Measurements from ENCODE around the gene QRICH1. TPM values are rescaled to one million over a fixed set of nuclear protein-coding genes. Genes with fewer than 3 reads are reported as not detected.
A peak's percentile ranks its signal among the peaks of the same experiment; 100 is the strongest.

QRICH1 gene
- total RNA-seq, 2 donors from 2014 or later, result 83.7 to 110 TPM

DNA sequence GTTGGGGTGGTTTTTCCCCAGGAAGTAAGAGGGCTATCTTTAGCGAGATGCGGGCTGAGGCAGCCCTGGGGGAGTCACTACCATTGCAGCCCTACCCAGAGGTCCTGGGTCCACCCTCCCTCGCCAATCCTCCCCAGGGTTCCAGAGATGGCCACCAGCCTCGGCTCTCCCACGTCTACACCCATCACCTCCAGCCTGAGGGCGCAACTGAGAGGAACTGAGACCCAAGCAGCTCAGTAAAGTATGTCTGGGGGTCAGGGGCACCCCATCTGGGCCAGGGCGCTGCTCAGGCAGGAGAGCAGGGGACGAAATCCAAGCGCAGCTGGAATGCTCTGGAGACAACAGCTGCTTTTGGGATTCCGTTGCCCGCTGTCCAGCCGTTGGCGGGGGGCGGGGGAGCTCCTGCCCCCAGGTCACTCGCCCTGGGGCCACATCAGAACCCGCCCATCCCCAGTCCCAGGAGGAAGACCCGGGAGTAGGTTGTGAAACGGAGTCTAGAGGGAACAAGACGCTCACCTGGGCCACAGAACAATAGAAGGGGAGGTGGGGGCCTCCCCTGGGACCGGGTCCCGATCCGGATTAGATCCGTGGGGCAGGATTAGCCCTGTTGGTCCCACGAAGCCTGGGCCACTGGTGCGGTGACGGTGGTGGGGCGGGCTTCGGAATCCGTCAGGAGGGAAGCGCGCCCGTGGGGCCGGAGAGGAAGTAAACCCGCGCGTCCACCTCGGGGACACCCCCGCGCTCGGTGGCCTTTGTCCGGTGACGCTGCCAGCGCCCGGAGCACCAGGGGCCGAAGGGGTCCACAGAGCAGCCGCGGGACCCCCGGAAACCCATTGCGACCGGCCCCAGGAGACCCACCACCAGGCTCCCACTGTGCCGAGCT, 73.3 kb downstream of the QRICH1 start:
- Histone ChIP-seq H3K36me3 (peaks cover 26% of the 10 kb centered on the region), H3K27ac (peak overlapping the region; percentile 99 to 100), H3K27me3 (replicated peaks; ENCODE audit: insufficient read depth) (no peaks in the 10 kb centered on the region), H3K4me3 (peak overlapping the region; percentile 92), H3K4me1 (ENCODE audit: control insufficient read depth in 1 of 2, low read depth in 2 of 2) (peaks cover 34 to 41% of the 10 kb centered on the region in 2 donors), H3K9me3 (no peaks in the 10 kb centered on the region)
- TF ChIP-seq, protein P1, sequence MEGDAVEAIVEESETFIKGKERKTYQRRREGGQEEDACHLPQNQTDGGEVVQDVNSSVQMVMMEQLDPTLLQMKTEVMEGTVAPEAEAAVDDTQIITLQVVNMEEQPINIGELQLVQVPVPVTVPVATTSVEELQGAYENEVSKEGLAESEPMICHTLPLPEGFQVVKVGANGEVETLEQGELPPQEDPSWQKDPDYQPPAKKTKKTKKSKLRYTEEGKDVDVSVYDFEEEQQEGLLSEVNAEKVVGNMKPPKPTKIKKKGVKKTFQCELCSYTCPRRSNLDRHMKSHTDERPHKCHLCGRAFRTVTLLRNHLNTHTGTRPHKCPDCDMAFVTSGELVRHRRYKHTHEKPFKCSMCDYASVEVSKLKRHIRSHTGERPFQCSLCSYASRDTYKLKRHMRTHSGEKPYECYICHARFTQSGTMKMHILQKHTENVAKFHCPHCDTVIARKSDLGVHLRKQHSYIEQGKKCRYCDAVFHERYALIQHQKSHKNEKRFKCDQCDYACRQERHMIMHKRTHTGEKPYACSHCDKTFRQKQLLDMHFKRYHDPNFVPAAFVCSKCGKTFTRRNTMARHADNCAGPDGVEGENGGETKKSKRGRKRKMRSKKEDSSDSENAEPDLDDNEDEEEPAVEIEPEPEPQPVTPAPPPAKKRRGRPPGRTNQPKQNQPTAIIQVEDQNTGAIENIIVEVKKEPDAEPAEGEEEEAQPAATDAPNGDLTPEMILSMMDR (IDR thresholded peaks at IDR 0.05), result no peak
- ATAC-seq (ENCODE audit: insufficient number of reproducible peaks, low FRiP score, low read depth) (no peak), DNase-seq (ENCODE audit: low spot score) (no peak)

DNA sequence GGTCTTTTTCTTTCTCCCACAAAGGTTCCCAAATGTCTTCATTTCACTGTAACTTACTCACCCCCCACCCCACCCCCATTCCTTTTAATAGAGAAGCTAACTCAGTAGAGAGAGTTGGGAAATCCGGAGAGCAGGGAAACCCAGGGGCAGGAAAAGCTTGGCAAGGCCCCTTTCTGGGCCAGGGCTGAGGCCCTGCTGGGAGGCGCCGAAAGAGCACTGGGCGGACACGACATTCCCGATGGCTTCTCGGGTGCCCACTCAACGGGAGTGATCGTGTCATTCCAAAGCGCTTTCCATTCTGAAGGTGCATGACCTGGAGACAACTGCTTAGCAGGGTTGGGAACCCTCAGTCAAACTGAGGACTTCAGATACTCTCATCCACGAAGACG, 73.9 kb downstream of the QRICH1 start:
- Histone ChIP-seq H3K4me3 (peak overlapping the region; percentile 92), H3K27me3 (replicated peaks; ENCODE audit: insufficient read depth) (no peaks in the 10 kb centered on the region), H3K27ac (peak overlapping the region in 1 of 2 donors; percentile 99), H3K36me3 (peaks cover 24% of the 10 kb centered on the region), H3K9me3 (no peaks in the 10 kb centered on the region), H3K4me1 (ENCODE audit: control insufficient read depth in 1 of 2, low read depth in 2 of 2) (peaks cover 34 to 41% of the 10 kb centered on the region in 2 donors)
- TF ChIP-seq, protein P1 (IDR thresholded peaks at IDR 0.05), result no peak
- DNase-seq (ENCODE audit: low spot score) (no peak), ATAC-seq (ENCODE audit: insufficient number of reproducible peaks, low FRiP score, low read depth) (no peak)

DNA sequence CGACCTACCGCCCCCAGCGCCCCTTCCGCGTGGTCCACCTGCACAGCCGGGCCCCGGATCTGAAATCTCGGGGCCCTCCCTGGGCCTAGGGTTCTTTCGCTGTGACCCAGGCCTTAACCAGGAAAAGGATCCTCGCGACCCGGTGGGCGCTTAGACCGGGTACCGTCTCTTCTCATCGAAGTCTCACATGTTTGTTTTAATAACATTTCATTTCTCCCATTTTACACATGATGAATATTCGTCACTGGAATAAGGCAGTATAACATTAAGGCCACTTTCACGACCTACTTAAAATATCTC, 75.2 kb downstream of the QRICH1 start:
- DNase-seq (ENCODE audit: low spot score) (no peak), ATAC-seq (ENCODE audit: insufficient number of reproducible peaks, low FRiP score, low read depth) (no peak)
- TF ChIP-seq, protein P1 (IDR thresholded peaks at IDR 0.05), result no peak
- Histone ChIP-seq H3K27ac (peak overlapping the region; percentile 73 to 76), H3K27me3 (replicated peaks; ENCODE audit: insufficient read depth) (no peaks in the 10 kb centered on the region), H3K4me3 (peak overlapping the region; percentile 85), H3K4me1 (ENCODE audit: control insufficient read depth in 1 of 2, low read depth in 2 of 2) (peaks cover 34 to 41% of the 10 kb centered on the region in 2 donors), H3K9me3 (no peaks in the 10 kb centered on the region), H3K36me3 (peaks cover 19% of the 10 kb centered on the region)

DNA sequence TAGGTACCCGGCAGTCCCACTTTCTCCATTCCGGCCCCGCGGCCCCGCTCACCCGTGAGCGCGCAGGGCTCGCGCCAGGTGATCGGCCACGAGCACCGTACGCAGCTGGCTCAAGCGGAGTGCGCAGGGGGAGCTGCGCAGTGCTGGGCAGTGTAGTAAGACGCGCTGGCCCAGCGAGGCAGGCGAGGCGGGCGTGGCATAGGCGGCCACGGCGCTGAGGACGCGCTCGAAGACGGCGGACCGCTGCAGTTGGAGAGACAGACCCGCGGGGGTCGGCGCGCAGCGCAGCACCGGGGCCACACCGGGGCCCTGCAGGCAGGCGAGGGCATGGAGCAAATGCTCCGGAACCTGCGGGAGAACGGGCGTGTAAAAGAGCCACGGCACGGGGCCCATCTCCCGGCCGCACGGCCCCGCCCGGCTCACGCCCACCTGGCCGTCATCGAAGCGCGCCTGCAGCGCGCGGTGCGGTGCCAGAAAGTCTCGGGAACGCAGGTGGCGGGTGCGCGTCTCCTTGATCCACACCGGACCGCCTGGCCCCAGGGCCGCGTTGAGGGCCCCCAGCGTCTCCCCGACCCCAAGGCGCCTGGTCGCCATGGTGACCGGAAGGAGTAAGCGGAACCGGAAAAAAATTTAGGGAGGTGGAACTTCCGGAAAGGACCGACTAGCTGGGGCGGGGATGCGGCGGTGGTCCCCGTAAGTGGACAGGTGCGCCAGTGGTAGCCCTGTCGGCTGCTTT, 75.7 kb downstream of the QRICH1 start, which contains the start of gene DALRD3:
DALRD3 (minus strand) TSS at position 610 of the 736 bp plus-strand sequence; CDS start at position 594, 16 bp downstream.
- Histone ChIP-seq H3K27me3 (replicated peaks; ENCODE audit: insufficient read depth) (no peaks in the 10 kb centered on the region), H3K4me1 (ENCODE audit: control insufficient read depth in 1 of 2, low read depth in 2 of 2) (peaks cover 32 to 38% of the 10 kb centered on the region in 2 donors), H3K36me3 (peaks cover 20% of the 10 kb centered on the region), H3K9me3 (no peaks in the 10 kb centered on the region), H3K4me3 (peak within 1 kb of the TSS; percentile 85), H3K27ac (peak within 1 kb of the TSS; percentile 73 to 76)
- DNase-seq (ENCODE audit: low spot score) (no peak), ATAC-seq (ENCODE audit: insufficient number of reproducible peaks, low FRiP score, low read depth) (no peak)
- TF ChIP-seq, protein P1 (IDR thresholded peaks at IDR 0.05), result no peak

All from thoracic aorta (tissue), 2 donors.